KBM-7 (cell line): ENCODE measurements around the gene GINS3.

Experiments
- DNase-seq: peaks from one replicate; pipeline ENCODE4 v3.0.0-alpha.2; 2015
- in situ Hi-C: fragments of 300-500 bp; cut with MboI; formaldehyde crosslinking; loops from 2 replicates; pipeline ENCODE4 v1.14.3; 2020; ENCODE audit warnings: low sequenced_read_pairs, low pct_unique_long_range_greater_than_20kb, mixed read lengths

Gene GINS3

GRCh38 chr16:58419241-58419990, 27.1 kb downstream of the GINS3 start:
- no peak for DNase-seq
- in situ Hi-C loops: no loop called here

GRCh38 chr16:58421059-58421458, 28.8 kb downstream of the GINS3 start:
- no peak for DNase-seq
- in situ Hi-C loops: no loop called here

- no peak for DNase-seq
- in situ Hi-C loops: no loop called here
These were observed 29.3 kb downstream of the GINS3 start for GRCh38 chr16:58421529-58421928.

GRCh38 chr16:58422809-58423208, 30.5 kb downstream of the GINS3 start:
- DNase-seq: no peak
- in situ Hi-C loops: no loop called here

GRCh38 chr16:58425245-58425644, 33.0 kb downstream of the GINS3 start:
- no peak for DNase-seq
- in situ Hi-C loops: no loop called here

- in situ Hi-C loops: no loop called here
- DNase-seq: peak; percentile 95
These were observed 33.7 kb downstream of the GINS3 start for GRCh38 chr16:58425756-58426494.

GRCh38 chr16:58426966-58427365, 34.7 kb downstream of the GINS3 start:
- no peak for DNase-seq
- in situ Hi-C loops: no loop called here

- DNase-seq: no peak
- in situ Hi-C loops: no loop called here
These were observed 36.6 kb downstream of the GINS3 start for GRCh38 chr16:58428621-58429542.

GRCh38 chr16:58430718-58431117, 38.4 kb downstream of the GINS3 start:
- DNase-seq: no peak
- in situ Hi-C loops: no loop called here

GRCh38 chr16:58433569-58433951, 41.3 kb downstream of the GINS3 start:
- in situ Hi-C loops: no loop called here
- DNase-seq: no peak

GRCh38 chr16:58435779-58436178, 43.5 kb downstream of the GINS3 start:
- DNase-seq: no peak
- in situ Hi-C loops: no loop called here

GRCh38 chr16:58440131-58440530, 47.9 kb downstream of the GINS3 start:
- in situ Hi-C loops: no loop called here
- no peak for DNase-seq

- in situ Hi-C loops: no loop called here
These were observed 50.3 kb downstream of the GINS3 start for GRCh38 chr16:58442547-58442946.

GRCh38 chr16:58443783-58444182, 51.5 kb downstream of the GINS3 start:
- in situ Hi-C loops: no loop called here
- no peak for DNase-seq

More at GRCh38 chr16:58442547-58442946, 50.3 kb downstream of the GINS3 start:
- DNase-seq: no peak

GRCh38 chr16:58444265-58444664, 52.0 kb downstream of the GINS3 start:
- DNase-seq: no peak
- in situ Hi-C loops: no loop called here

- in situ Hi-C loops: no loop called here
- DNase-seq: no peak
These were observed 56.6 kb downstream of the GINS3 start for GRCh38 chr16:58448890-58449289.

GRCh38 chr16:58449306-58449705, 57.0 kb downstream of the GINS3 start:
- no peak for DNase-seq
- in situ Hi-C loops: no loop called here

GRCh38 chr16:58449768-58450167, 57.5 kb downstream of the GINS3 start:
- in situ Hi-C loops: no loop called here
- DNase-seq: no peak

- no peak for DNase-seq
- in situ Hi-C loops: no loop called here
These were observed 58.3 kb downstream of the GINS3 start for GRCh38 chr16:58450590-58450989.

GRCh38 chr16:58451265-58451689, 59.0 kb downstream of the GINS3 start:
- DNase-seq: no peak
- in situ Hi-C loops: no loop called here
